Activated naive CD4-positive, alpha-beta T cell treated with anti-CD3 and anti-CD28 coated beads, Interleukin-2, amount 50 U/mL, for 72 hours (primary cell): Measurements from ENCODE around the gene FGF18. TPM values are rescaled to one million over a fixed set of nuclear protein-coding genes. Genes with fewer than 3 reads are reported as not detected.
A peak's percentile ranks its signal among the peaks of the same experiment; 100 is the strongest.
"Not testable (repeated sequence)": the region's sequence is repeated elsewhere in the genome, so short reads cannot be mapped to it uniquely, and the experiment has no call there.

Experiments
- ATAC-seq, 2 donors: fragments of 150-1000 bp; cut with Tn5 transposase; 2 replicates each; pipeline ENCODE4 v1.10.0; 2021; ENCODE audit warnings: mild to moderate bottlenecking in 2 of 2, moderate library complexity in 2 of 2
- DNase-seq, 2 donors: peaks; one replicate each; pipeline ENCODE4 v3.0.0; 2021 to 2022; ENCODE audit warnings: low spot score in 2 of 2
- H3K27ac Mint-ChIP-seq, 2 donors: one replicate each; pipeline ENCODE4 v1.8.0; 2022; ENCODE audit warnings: mild to moderate bottlenecking in 2 of 2, mixed read lengths in 2 of 2
- H3K36me3 Mint-ChIP-seq, 2 donors: one replicate each; pipeline ENCODE4 v1.8.0; 2022; ENCODE audit warnings: mixed read lengths in 2 of 2
- H3K9me3 Mint-ChIP-seq, 2 donors: one replicate each; pipeline ENCODE4 v1.8.0; 2022; ENCODE audit warnings: mixed read lengths in 2 of 2
- total RNA-seq, 2 donors: library from RNA; stranded (reverse); gene quantifications; one replicate each; pipeline ENCODE4 v1.2.3, GENCODE V29; 2022

The FGF18 gene
- total RNA-seq, 2 donors from 2014 or later: 0.36 TPM; not detected in 1

GRCh38 chr5:171392585-171393159 is 26.8 kb upstream of the FGF18 start:
- no peak for DNase-seq
- peak overlapping the region; percentile 83 to 100 for H3K27ac Mint-ChIP-seq
- ATAC-seq: no peak
- no peaks in the 10 kb centered on the region for H3K9me3 Mint-ChIP-seq
- H3K36me3 Mint-ChIP-seq: peaks cover 52 to 80% of the 10 kb centered on the region in 2 donors

GRCh38 chr5:171395042-171395441 is 24.4 kb upstream of the FGF18 start:
- peak overlapping the region; percentile 46 to 94 for H3K27ac Mint-ChIP-seq
- peaks cover 32 to 69% of the 10 kb centered on the region in 2 donors for H3K36me3 Mint-ChIP-seq
- DNase-seq: no peak

GRCh38 chr5:171396583-171396982 is 22.9 kb upstream of the FGF18 start:
- Mint-ChIP-seq H3K36me3 (peaks cover 26 to 65% of the 10 kb centered on the region in 2 donors), H3K27ac (peak overlapping the region in 1 of 2 donors; percentile 94)
- ATAC-seq, DNase-seq, H3K9me3 Mint-ChIP-seq: not testable (repeated sequence)

More at GRCh38 chr5:171395042-171395441, 24.4 kb upstream of the FGF18 start:
- H3K9me3 Mint-ChIP-seq: no peaks in the 10 kb centered on the region
- no peak for ATAC-seq

GRCh38 chr5:171397190-171397589 is 22.3 kb upstream of the FGF18 start:
- peaks cover 26 to 65% of the 10 kb centered on the region in 2 donors for H3K36me3 Mint-ChIP-seq
- ATAC-seq (peak in 1 of 2 donors; percentile 10), DNase-seq (no peak)
- no peaks in the 10 kb centered on the region for H3K9me3 Mint-ChIP-seq
- peak overlapping the region in 1 of 2 donors; percentile 94 for H3K27ac Mint-ChIP-seq

- ATAC-seq (no peak), DNase-seq (no peak)
- Mint-ChIP-seq H3K9me3 (no peaks in the 10 kb centered on the region), H3K36me3 (peaks cover 22 to 61% of the 10 kb centered on the region in 2 donors), H3K27ac (peak overlapping the region in 1 of 2 donors; percentile 94)
Measured at GRCh38 chr5:171397599-171397998, 21.8 kb upstream of the FGF18 start.

- DNase-seq, H3K9me3 Mint-ChIP-seq: not testable (repeated sequence)
- H3K27ac Mint-ChIP-seq: peak overlapping the region in 1 of 2 donors; percentile 94
- peaks cover 17 to 50% of the 10 kb centered on the region in 2 donors for H3K36me3 Mint-ChIP-seq
- ATAC-seq: peak in 1 of 2 donors; percentile 23
Measured at GRCh38 chr5:171398660-171399059, 20.8 kb upstream of the FGF18 start.

GRCh38 chr5:171400169-171400568 is 19.3 kb upstream of the FGF18 start:
- H3K9me3 Mint-ChIP-seq: no peaks in the 10 kb centered on the region
- H3K36me3 Mint-ChIP-seq: peaks cover 16 to 48% of the 10 kb centered on the region in 2 donors
- ATAC-seq (no peak), DNase-seq (no peak)
- peak overlapping the region in 1 of 2 donors; percentile 94 for H3K27ac Mint-ChIP-seq

GRCh38 chr5:171401167-171401947 is 18.1 kb upstream of the FGF18 start:
- no peak for DNase-seq
- ATAC-seq: peak in 1 of 2 donors; percentile 12
- H3K27ac Mint-ChIP-seq: peak overlapping the region in 1 of 2 donors; percentile 79
- H3K9me3 Mint-ChIP-seq: no peaks in the 10 kb centered on the region
- peaks cover 16 to 51% of the 10 kb centered on the region in 2 donors for H3K36me3 Mint-ChIP-seq

- peak overlapping the region in 1 of 2 donors; percentile 84 for H3K27ac Mint-ChIP-seq
- peak in 1 of 2 donors; percentile 19 for ATAC-seq
- not testable (repeated sequence) for DNase-seq, H3K9me3 Mint-ChIP-seq
- peaks cover 19 to 52% of the 10 kb centered on the region in 2 donors for H3K36me3 Mint-ChIP-seq
Measured at GRCh38 chr5:171402751-171403150, 16.7 kb upstream of the FGF18 start.

GRCh38 chr5:171405615-171406014 is 13.8 kb upstream of the FGF18 start:
- H3K36me3 Mint-ChIP-seq: peaks cover 17 to 59% of the 10 kb centered on the region in 2 donors
- H3K27ac Mint-ChIP-seq: peak overlapping the region in 1 of 2 donors; percentile 87

GRCh38 chr5:171407234-171407633 is 12.2 kb upstream of the FGF18 start:
- ATAC-seq: no peak
- DNase-seq: no peak
- H3K36me3 Mint-ChIP-seq: peaks cover 16 to 66% of the 10 kb centered on the region in 2 donors
- no peak overlapping the region for H3K27ac Mint-ChIP-seq
- no peaks in the 10 kb centered on the region for H3K9me3 Mint-ChIP-seq

More at GRCh38 chr5:171405615-171406014, 13.8 kb upstream of the FGF18 start:
- no peaks in the 10 kb centered on the region for H3K9me3 Mint-ChIP-seq
- DNase-seq: no peak
- ATAC-seq: no peak

- no peaks in the 10 kb centered on the region for H3K9me3 Mint-ChIP-seq
- H3K27ac Mint-ChIP-seq: peak overlapping the region in 1 of 2 donors; percentile 22
- DNase-seq (no peak), ATAC-seq (peak in 1 of 2 donors; percentile 10)
- peaks cover 16 to 76% of the 10 kb centered on the region in 2 donors for H3K36me3 Mint-ChIP-seq
Measured at GRCh38 chr5:171409164-171410136, 10.0 kb upstream of the FGF18 start.

GRCh38 chr5:171410181-171410580 is 9.3 kb upstream of the FGF18 start:
- DNase-seq: no peak
- peak overlapping the region in 1 of 2 donors; percentile 29 for H3K27ac Mint-ChIP-seq
- no peaks in the 10 kb centered on the region for H3K9me3 Mint-ChIP-seq
- no peak for ATAC-seq
- H3K36me3 Mint-ChIP-seq: peaks cover 16 to 73% of the 10 kb centered on the region in 2 donors

- DNase-seq (no peak), ATAC-seq (no peak)
Measured at GRCh38 chr5:171412186-171412585, 7.3 kb upstream of the FGF18 start.

GRCh38 chr5:171413153-171413910 is 6.1 kb upstream of the FGF18 start:
- Mint-ChIP-seq H3K27ac (no peak overlapping the region), H3K9me3 (no peaks in the 10 kb centered on the region), H3K36me3 (peaks cover under 1 to 41% of the 10 kb centered on the region in 2 donors)
- ATAC-seq (peak; percentile 10 to 15), DNase-seq (no peak)

More at GRCh38 chr5:171412186-171412585, 7.3 kb upstream of the FGF18 start:
- Mint-ChIP-seq H3K36me3 (peaks cover 10 to 53% of the 10 kb centered on the region in 2 donors), H3K9me3 (no peaks in the 10 kb centered on the region), H3K27ac (no peak overlapping the region)
